HUES48 (cell line): ENCODE data around the gene ZNF787.

Experiments
- H3K27ac ChIP-seq: one replicate; pipeline ENCODE4 v1.7.0; 2013; ENCODE audit warnings: low read depth, low read length, inconsistent platforms
- H3K27me3 ChIP-seq: 2 replicates; pipeline ENCODE4 v1.6.1; 2013; ENCODE audit warnings: mild to moderate bottlenecking, low read length; ENCODE audit not compliant: control insufficient read depth, insufficient read depth
- H3K36me3 ChIP-seq: 2 replicates; pipeline ENCODE4 v1.6.1; 2013; ENCODE audit warnings: low read length; ENCODE audit not compliant: control insufficient read depth, insufficient read depth
- H3K4me1 ChIP-seq: 2 replicates; pipeline ENCODE4 v1.6.1; 2013; ENCODE audit warnings: mild to moderate bottlenecking, low read length; ENCODE audit not compliant: control insufficient read depth, insufficient read depth
- H3K4me3 ChIP-seq: 2 replicates; pipeline ENCODE4 v1.5.1; 2013; ENCODE audit warnings: mild to moderate bottlenecking, low read depth, low read length
- H3K9ac ChIP-seq: 2 replicates; pipeline ENCODE4 v1.6.1; 2013; ENCODE audit warnings: mild to moderate bottlenecking, low read depth, low read length, moderate library complexity
- H3K9me3 ChIP-seq: 2 replicates; pipeline ENCODE4 v1.6.1; 2013; ENCODE audit warnings: low read length; ENCODE audit not compliant: control insufficient read depth, insufficient read depth

ZNF787 gene

GRCh38 chr19:56119582-56119978 lies 1.5 kb downstream of the ZNF787 start:
- H3K27me3 ChIP-seq = no peaks in the 10 kb centered on the region
- H3K4me1 ChIP-seq = peaks cover 15% of the 10 kb centered on the region
- H3K36me3 ChIP-seq = peaks cover 9% of the 10 kb centered on the region
- H3K27ac ChIP-seq = peak overlapping the region; percentile 96
- H3K9ac ChIP-seq = peak overlapping the region; percentile 95
- H3K9me3 ChIP-seq = no peaks in the 10 kb centered on the region
- H3K4me3 ChIP-seq = peak overlapping the region; percentile 87

GRCh38 chr19:56118666-56119581 lies 2.2 kb downstream of the ZNF787 start:
- Histone ChIP-seq H3K4me3 (peak overlapping the region; percentile 87; the same call in 1 of the 2 replicates), H3K9me3 (no peaks in the 10 kb centered on the region), H3K36me3 (peaks cover 9% of the 10 kb centered on the region), H3K4me1 (peaks cover 20% of the 10 kb centered on the region), H3K27me3 (no peaks in the 10 kb centered on the region), H3K9ac (no peak overlapping the region), H3K27ac (no peak overlapping the region)

DNA sequence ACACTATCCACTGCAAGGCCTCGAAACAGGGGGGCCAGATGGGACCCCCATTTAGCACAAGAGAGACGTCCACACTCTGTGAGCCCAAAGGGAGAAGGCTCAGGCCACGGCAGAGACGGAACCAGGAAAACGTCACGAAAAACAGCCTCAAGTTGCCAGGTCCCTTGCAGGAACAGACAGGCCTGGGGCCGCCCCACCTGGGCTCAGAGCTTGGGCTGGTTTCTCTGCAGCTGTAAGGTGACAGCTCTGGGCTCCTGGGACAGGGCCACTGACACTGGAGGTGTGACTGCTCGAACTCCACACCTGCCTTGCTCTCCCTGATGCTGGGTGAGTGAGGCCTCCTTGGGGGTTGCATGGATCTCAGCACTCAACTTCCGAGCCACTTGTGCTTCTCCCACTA lies 3.2 kb downstream of the ZNF787 start:
- H3K27me3 ChIP-seq = no peaks in the 10 kb centered on the region
- H3K4me3 ChIP-seq = no peak overlapping the region
- H3K27ac ChIP-seq = no peak overlapping the region
- no peaks in the 10 kb centered on the region for H3K9me3 ChIP-seq
- H3K9ac ChIP-seq = no peak overlapping the region
- peaks cover 30% of the 10 kb centered on the region for H3K4me1 ChIP-seq
- H3K36me3 ChIP-seq = peaks cover 9% of the 10 kb centered on the region

DNA sequence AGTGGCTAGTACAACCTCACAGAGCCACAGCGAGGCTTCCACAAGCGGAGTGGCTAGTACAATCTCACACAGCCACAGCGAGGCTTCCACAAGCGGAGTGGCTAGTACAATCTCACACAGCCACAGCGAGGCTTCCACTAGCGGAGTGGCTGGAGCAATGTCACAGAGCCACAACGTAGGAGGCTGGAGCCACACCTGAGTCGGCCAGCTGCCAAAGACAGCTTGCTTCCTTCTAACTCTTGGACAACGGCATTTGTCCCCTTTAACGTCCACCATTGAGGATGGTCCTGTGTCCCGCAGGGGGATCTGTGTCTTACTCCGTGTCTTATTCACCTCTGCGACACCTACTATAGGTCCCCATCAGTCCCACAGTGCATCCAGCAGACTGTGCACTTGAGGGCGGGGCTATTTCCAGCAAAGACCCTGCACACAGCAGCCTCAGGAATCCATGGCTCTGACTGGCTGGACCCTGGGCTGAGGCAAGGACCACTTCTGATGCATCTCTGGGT lies 3.7 kb downstream of the ZNF787 start:
- peaks cover 9% of the 10 kb centered on the region for H3K36me3 ChIP-seq
- H3K9me3 ChIP-seq = no peaks in the 10 kb centered on the region
- H3K4me3 ChIP-seq = no peak overlapping the region
- no peak overlapping the region for H3K27ac ChIP-seq
- H3K4me1 ChIP-seq = peaks cover 32% of the 10 kb centered on the region
- H3K27me3 ChIP-seq = no peaks in the 10 kb centered on the region
- H3K9ac ChIP-seq = no peak overlapping the region

- Histone ChIP-seq H3K9ac (no peak overlapping the region), H3K4me1 (peaks cover 33% of the 10 kb centered on the region), H3K27me3 (no peaks in the 10 kb centered on the region), H3K27ac (no peak overlapping the region), H3K9me3 (no peaks in the 10 kb centered on the region), H3K4me3 (no peak overlapping the region), H3K36me3 (peaks cover 9% of the 10 kb centered on the region)
Measured at GRCh38 chr19:56116606-56117005, 4.5 kb downstream of the ZNF787 start.

- Histone ChIP-seq H3K4me3 (no peak overlapping the region), H3K27ac (no peak overlapping the region), H3K9ac (no peak overlapping the region), H3K9me3 (no peaks in the 10 kb centered on the region), H3K27me3 (no peaks in the 10 kb centered on the region), H3K36me3 (peaks cover 9% of the 10 kb centered on the region), H3K4me1 (peaks cover 42% of the 10 kb centered on the region)
Measured at GRCh38 chr19:56115490-56115889, 5.6 kb downstream of the ZNF787 start.

- H3K36me3 ChIP-seq = peaks cover 9% of the 10 kb centered on the region
- H3K9me3 ChIP-seq = no peaks in the 10 kb centered on the region
- H3K27me3 ChIP-seq = no peaks in the 10 kb centered on the region
- no peak overlapping the region for H3K4me3 ChIP-seq
- H3K4me1 ChIP-seq = peaks cover 44% of the 10 kb centered on the region
- no peak overlapping the region for H3K27ac ChIP-seq
- no peak overlapping the region for H3K9ac ChIP-seq
Measured at GRCh38 chr19:56114778-56115110, 6.4 kb downstream of the ZNF787 start.

GRCh38 chr19:56114051-56114777 lies 6.9 kb downstream of the ZNF787 start:
- Histone ChIP-seq H3K4me1 (peaks cover 43% of the 10 kb centered on the region), H3K9ac (no peak overlapping the region), H3K36me3 (peaks cover 9% of the 10 kb centered on the region), H3K27me3 (no peaks in the 10 kb centered on the region), H3K9me3 (no peaks in the 10 kb centered on the region), H3K4me3 (no peak overlapping the region), H3K27ac (no peak overlapping the region)

- H3K9me3 ChIP-seq = no peaks in the 10 kb centered on the region
- H3K4me1 ChIP-seq = peaks cover 49% of the 10 kb centered on the region
- no peaks in the 10 kb centered on the region for H3K27me3 ChIP-seq
- H3K27ac ChIP-seq = no peak overlapping the region
- no peaks in the 10 kb centered on the region for H3K36me3 ChIP-seq
- H3K4me3 ChIP-seq = no peak overlapping the region
- no peak overlapping the region for H3K9ac ChIP-seq
Measured at GRCh38 chr19:56113074-56113632, 7.9 kb downstream of the ZNF787 start.

DNA sequence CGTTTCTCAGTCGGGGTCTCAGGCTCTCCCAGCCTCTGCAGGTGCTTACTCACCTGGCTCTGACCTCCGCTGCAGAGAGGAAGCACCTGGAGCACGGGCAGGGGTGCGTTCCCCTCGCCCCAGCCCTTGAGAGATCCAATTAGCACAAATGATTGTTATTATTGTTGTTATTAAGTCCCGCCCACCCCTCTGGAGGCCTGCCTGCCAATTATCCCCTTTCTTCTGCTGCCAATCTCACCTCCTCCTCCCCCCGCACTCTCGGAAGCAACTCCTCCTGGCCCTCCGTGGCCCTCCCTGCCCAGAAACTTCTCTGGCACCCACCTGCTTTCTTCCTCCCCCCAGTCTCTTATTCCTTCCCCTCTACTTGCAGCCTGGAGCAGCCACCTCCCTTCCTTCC lies 8.8 kb downstream of the ZNF787 start:
- Histone ChIP-seq H3K36me3 (no peaks in the 10 kb centered on the region), H3K27me3 (no peaks in the 10 kb centered on the region), H3K9me3 (no peaks in the 10 kb centered on the region), H3K4me3 (no peak overlapping the region), H3K4me1 (peaks cover 49% of the 10 kb centered on the region), H3K9ac (no peak overlapping the region), H3K27ac (no peak overlapping the region)
